ENCODE data around the gene KCNIP2.
"Not testable (repeated sequence)": the region's sequence is repeated elsewhere in the genome, so short reads cannot be mapped to it uniquely, and the experiment has no call there.

KCNIP2 gene

DNA sequence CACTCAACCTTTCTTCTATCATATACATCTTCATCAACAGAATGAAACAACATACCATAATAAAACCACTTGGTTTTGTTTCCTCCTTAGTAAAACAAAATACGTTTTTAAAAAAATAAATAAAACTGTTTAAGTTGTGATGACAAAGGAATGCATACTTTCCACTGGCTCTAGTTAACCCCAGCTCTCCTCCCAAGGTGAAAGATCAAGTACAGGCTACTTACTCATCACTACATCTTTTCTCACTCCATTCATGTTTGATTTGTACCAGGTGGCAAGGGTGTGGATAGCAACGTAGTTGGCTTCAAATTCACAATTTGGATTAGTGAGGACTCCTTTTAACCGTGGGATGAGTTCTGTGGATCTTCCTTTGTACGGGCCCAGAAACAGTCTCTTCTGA, 40.1 kb downstream of the KCNIP2 start:
- Histone ChIP-seq H3K27ac (ENCODE audit: poor library complexity, severe bottlenecking) (no peak overlapping the region), H3K36me3 (ENCODE audit: low read depth) (peaks cover 98% of the 10 kb centered on the region), H3K27me3 (ENCODE audit: insufficient read depth, poor library complexity, severe bottlenecking) (no peaks in the 10 kb centered on the region), H3K4me1 (ENCODE audit: insufficient read depth, poor library complexity, severe bottlenecking) (no peaks in the 10 kb centered on the region), H3K4me3 (ENCODE audit: severe bottlenecking) (no peak overlapping the region), H3K9me3 (ENCODE audit: severe bottlenecking) (no peaks in the 10 kb centered on the region)
- DNase-seq (ENCODE audit: low spot score) (no peak), ATAC-seq (ENCODE audit: low read depth) (no peak)
- TF ChIP-seq, protein P1, sequence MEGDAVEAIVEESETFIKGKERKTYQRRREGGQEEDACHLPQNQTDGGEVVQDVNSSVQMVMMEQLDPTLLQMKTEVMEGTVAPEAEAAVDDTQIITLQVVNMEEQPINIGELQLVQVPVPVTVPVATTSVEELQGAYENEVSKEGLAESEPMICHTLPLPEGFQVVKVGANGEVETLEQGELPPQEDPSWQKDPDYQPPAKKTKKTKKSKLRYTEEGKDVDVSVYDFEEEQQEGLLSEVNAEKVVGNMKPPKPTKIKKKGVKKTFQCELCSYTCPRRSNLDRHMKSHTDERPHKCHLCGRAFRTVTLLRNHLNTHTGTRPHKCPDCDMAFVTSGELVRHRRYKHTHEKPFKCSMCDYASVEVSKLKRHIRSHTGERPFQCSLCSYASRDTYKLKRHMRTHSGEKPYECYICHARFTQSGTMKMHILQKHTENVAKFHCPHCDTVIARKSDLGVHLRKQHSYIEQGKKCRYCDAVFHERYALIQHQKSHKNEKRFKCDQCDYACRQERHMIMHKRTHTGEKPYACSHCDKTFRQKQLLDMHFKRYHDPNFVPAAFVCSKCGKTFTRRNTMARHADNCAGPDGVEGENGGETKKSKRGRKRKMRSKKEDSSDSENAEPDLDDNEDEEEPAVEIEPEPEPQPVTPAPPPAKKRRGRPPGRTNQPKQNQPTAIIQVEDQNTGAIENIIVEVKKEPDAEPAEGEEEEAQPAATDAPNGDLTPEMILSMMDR (IDR thresholded peaks at IDR 0.05; ENCODE audit: poor library complexity, severe bottlenecking) = no peak

DNA sequence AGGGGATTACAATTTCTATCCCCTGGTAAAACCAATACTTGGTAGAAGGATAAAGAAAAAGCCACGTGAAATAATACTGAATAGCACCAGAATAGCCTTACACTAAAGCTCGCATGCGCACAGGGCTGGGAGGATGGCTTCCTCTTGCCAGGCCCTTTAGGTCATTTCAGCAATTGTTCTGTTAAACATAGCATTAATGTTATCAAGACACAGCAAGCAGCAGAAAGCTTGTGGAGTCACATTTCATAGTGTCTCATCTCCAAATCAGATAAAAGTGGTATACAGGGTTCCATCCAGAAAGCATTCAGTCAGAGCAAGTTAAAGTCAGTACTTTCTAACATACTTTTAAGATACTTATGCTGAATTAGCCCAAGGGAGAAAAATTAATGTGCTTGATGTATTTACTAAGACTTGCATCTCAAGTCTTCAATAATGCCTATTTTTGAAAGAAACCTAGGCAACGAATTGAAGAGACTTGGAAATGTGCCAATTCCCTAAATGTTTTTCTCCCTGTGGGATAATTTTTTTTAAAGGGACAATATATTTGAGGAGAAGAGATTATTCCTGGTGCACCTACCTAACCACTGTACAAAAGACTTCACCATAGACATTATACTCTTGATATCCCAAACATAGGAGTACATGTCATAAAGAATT, 46.1 kb downstream of the KCNIP2 start:
- DNase-seq (ENCODE audit: low spot score) = no peak
- Histone ChIP-seq H3K27me3 (ENCODE audit: insufficient read depth, poor library complexity, severe bottlenecking) (no peaks in the 10 kb centered on the region), H3K4me1 (ENCODE audit: insufficient read depth, poor library complexity, severe bottlenecking) (no peaks in the 10 kb centered on the region), H3K36me3 (ENCODE audit: low read depth) (peaks cover 100% of the 10 kb centered on the region), H3K4me3 (ENCODE audit: severe bottlenecking) (no peak overlapping the region), H3K27ac (ENCODE audit: poor library complexity, severe bottlenecking) (no peak overlapping the region), H3K9me3 (ENCODE audit: severe bottlenecking) (no peaks in the 10 kb centered on the region)
- TF ChIP-seq, protein P1 (IDR thresholded peaks at IDR 0.05; ENCODE audit: poor library complexity, severe bottlenecking) = no peak
- ATAC-seq (ENCODE audit: low read depth) = no peak

DNA sequence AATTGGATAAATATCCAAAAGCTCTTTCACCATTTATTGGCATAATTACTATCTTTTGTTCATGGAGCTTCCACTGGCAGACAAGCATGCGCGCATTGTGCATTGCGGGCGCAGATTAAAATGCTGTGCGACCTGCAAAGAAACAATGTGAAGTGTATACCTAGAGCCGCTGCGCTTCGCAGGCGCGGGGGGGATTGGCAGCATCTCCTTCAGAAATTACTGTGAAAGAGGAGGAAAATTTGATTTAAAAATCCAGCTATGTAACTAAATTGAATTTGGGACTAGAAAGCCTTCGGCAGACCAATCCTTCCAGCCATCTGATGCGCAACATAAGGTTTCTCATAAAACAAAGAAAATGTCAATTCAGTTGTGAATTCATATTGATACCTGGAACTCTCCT, 50.1 kb downstream of the KCNIP2 start:
- TF ChIP-seq, protein P1 (IDR thresholded peaks at IDR 0.05; ENCODE audit: poor library complexity, severe bottlenecking) = no peak
- DNase-seq (ENCODE audit: low spot score) (no peak), ATAC-seq (ENCODE audit: low read depth) (no peak)
- Histone ChIP-seq H3K27ac (ENCODE audit: poor library complexity, severe bottlenecking) (no peak overlapping the region), H3K4me1 (ENCODE audit: insufficient read depth, poor library complexity, severe bottlenecking) (no peaks in the 10 kb centered on the region), H3K9me3 (ENCODE audit: severe bottlenecking) (no peaks in the 10 kb centered on the region), H3K4me3 (ENCODE audit: severe bottlenecking) (no peak overlapping the region), H3K36me3 (ENCODE audit: low read depth) (peaks cover 100% of the 10 kb centered on the region), H3K27me3 (ENCODE audit: insufficient read depth, poor library complexity, severe bottlenecking) (no peaks in the 10 kb centered on the region)

DNA sequence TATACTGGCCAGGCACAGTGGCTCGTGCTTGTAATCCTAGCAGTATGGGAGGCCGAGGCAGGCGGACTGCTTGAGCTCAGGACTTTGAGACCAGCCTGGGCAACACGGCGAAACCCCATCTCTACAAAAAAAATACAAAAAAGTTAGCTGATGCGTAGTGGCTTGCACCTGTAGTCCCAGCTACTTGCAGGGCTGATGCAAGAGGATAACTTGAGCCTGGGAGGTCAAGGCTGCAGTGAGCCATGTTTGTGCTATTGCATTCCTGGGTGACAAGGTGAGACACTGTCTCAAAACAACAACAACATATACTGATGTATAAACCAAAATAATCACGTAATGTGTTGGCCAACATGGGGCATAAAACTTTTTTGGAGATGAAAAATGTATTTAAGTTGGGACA, 53.9 kb downstream of the KCNIP2 start:
- ATAC-seq (ENCODE audit: low read depth) (no peak), DNase-seq (ENCODE audit: low spot score) (no peak)
- Histone ChIP-seq H3K9me3 (ENCODE audit: severe bottlenecking) (no peaks in the 10 kb centered on the region), H3K36me3 (ENCODE audit: low read depth) (peaks cover 100% of the 10 kb centered on the region), H3K4me3 (ENCODE audit: severe bottlenecking) (no peak overlapping the region), H3K27ac (ENCODE audit: poor library complexity, severe bottlenecking) (no peak overlapping the region), H3K4me1 (ENCODE audit: insufficient read depth, poor library complexity, severe bottlenecking) (no peaks in the 10 kb centered on the region), H3K27me3 (ENCODE audit: insufficient read depth, poor library complexity, severe bottlenecking) (no peaks in the 10 kb centered on the region)
- TF ChIP-seq, protein P1 (IDR thresholded peaks at IDR 0.05; ENCODE audit: poor library complexity, severe bottlenecking) = no peak

DNA sequence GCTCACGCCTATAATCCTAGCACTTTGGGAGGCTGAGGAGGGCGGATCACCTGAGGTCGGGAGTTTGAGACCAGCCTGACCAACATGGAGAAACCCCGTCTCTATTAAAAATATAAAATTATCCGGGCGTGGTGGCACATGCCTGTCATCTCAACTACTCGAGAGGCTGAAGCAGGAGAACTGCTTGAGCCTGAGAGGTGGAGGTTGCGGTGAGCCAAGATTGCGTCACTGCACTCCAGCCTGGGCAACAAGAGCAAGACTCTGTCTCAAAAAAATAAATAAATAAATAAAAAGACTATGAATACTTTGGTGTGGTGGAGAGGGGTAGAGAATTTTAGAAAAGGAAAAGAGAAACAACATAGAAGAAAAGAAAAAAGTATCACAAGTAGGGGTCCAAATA, 54.4 kb downstream of the KCNIP2 start:
- not testable (repeated sequence) for H3K27ac ChIP-seq (ENCODE audit: poor library complexity, severe bottlenecking); H3K9me3 ChIP-seq (ENCODE audit: severe bottlenecking); H3K4me3 ChIP-seq (ENCODE audit: severe bottlenecking); H3K27me3 ChIP-seq (ENCODE audit: insufficient read depth, poor library complexity, severe bottlenecking); ATAC-seq (ENCODE audit: low read depth); DNase-seq (ENCODE audit: low spot score); H3K4me1 ChIP-seq (ENCODE audit: insufficient read depth, poor library complexity, severe bottlenecking)
- H3K36me3 ChIP-seq (ENCODE audit: low read depth) = peaks cover 99% of the 10 kb centered on the region

All from RWPE2 (cell line).